H1 (cell line): ENCODE data around the gene BNC2. TPM values are rescaled to one million over a fixed set of nuclear protein-coding genes. Genes with fewer than 3 reads are reported as not detected.

Source experiments
- CTCF ChIA-PET: fragments of 300-600 bp; sonication (Branson Sonifier 250); formaldehyde crosslinking; loops from one replicate; lab custom pipeline; 2021; ENCODE audit not compliant: partially characterized antibody; lab: Charles Lee
- POLR2A ChIA-PET: fragments of 300-600 bp; sonication (Branson Sonifier 250); formaldehyde crosslinking; loops from one replicate; lab custom pipeline; 2021; ENCODE audit warnings: inconsistent platforms; ENCODE audit not compliant: partially characterized antibody; lab: Charles Lee
- DNase-seq, 2 experiments: peaks; one replicate each; pipeline versions ENCODE4 v3.0.0 to v3.0.0-alpha.2; 2010 to 2022; ENCODE audit warnings: low spot score in 2 of 2, low read depth in 1 of 2, mixed read lengths in 1 of 2
- FAIRE-seq: peaks from 2 replicates; lab custom pipeline; 2011; peaks lifted over from hg19 to GRCh38; lab: Jason Lieb, UNC
- H2AFZ ChIP-seq: 2 replicates; pipeline ENCODE4 v1.8.1; 2012; ENCODE audit warnings: low read length, inconsistent platforms
- H2AK5ac ChIP-seq: 2 replicates; pipeline ENCODE4 v1.6.1; 2013; ENCODE audit warnings: low read depth, low read length
- H2BK120ac ChIP-seq: replicated peaks from 2 replicates; pipeline ENCODE3; 2013; ENCODE audit warnings: low read depth, low read length, inconsistent platforms
- H2BK12ac ChIP-seq: 2 replicates; pipeline ENCODE4 v1.6.1; 2013; ENCODE audit warnings: low read depth, low read length
- H2BK15ac ChIP-seq: 2 replicates; pipeline ENCODE4 v1.6.1; 2013; ENCODE audit warnings: low read length
- H2BK20ac ChIP-seq: 2 replicates; pipeline ENCODE4 v1.6.1; 2013; ENCODE audit warnings: low read length
- H2BK5ac ChIP-seq: 2 replicates; pipeline ENCODE4 v1.6.1; 2013; ENCODE audit warnings: low read depth, low read length
- H3K14ac ChIP-seq: 2 replicates; pipeline ENCODE4 v1.6.1; 2013; ENCODE audit warnings: inconsistent platforms; ENCODE audit not compliant: insufficient read length
- H3K18ac ChIP-seq: 2 replicates; pipeline ENCODE4 v1.6.1; 2013; ENCODE audit warnings: low read length; ENCODE audit errors: extremely low read depth
- H3K23ac ChIP-seq: 2 replicates; pipeline ENCODE4 v1.6.1; 2013; ENCODE audit warnings: inconsistent platforms; ENCODE audit not compliant: insufficient read length
- H3K23me2 ChIP-seq: 2 replicates; pipeline ENCODE4 v1.6.1; 2013; ENCODE audit warnings: low read depth, low read length
- H3K27ac ChIP-seq: 2 replicates; pipeline ENCODE4 v1.6.1; 2011; ENCODE audit warnings: low read depth, low read length, inconsistent platforms
- H3K27me3 ChIP-seq, 4 experiments: replicated peaks in 1 of 4; 1 replicate in 1 of 4; 2 replicates in 3 of 4; pipeline versions ENCODE4 v1.6.1 to v1.8.1; 2011 to 2013; ENCODE audit warnings: low read length in 3 of 4, mild to moderate bottlenecking in 3 of 4, inconsistent platforms in 2 of 4, mixed read lengths in 2 of 4, moderate library complexity in 1 of 4; ENCODE audit not compliant: control insufficient read depth in 3 of 4, insufficient read depth in 3 of 4; ENCODE audit errors: extremely low read depth in 1 of 4
- H3K36me3 ChIP-seq, 4 experiments: 2 replicates each; pipeline versions ENCODE4 v1.6.1 to v1.8.1; 2011 to 2013; ENCODE audit warnings: mild to moderate bottlenecking in 4 of 4, low read length in 3 of 4, moderate library complexity in 2 of 4, control low read depth in 1 of 4, inconsistent platforms in 1 of 4; ENCODE audit not compliant: insufficient read depth in 4 of 4, control insufficient read depth in 2 of 4
- H3K4ac ChIP-seq: replicated peaks from 2 replicates; pipeline ENCODE3; 2013; ENCODE audit warnings: low read length, low read depth, mixed read lengths, inconsistent platforms; ENCODE audit not compliant: insufficient read length
- H3K4me1 ChIP-seq, 4 experiments: replicated peaks in 1 of 4; 1 replicate in 1 of 4; 2 replicates in 3 of 4; pipeline versions ENCODE4 v1.6.1 to v1.8.1; 2011 to 2013; ENCODE audit warnings: low read length in 3 of 4, inconsistent platforms in 2 of 4, mixed read lengths in 1 of 4; ENCODE audit not compliant: insufficient read depth in 4 of 4, control insufficient read depth in 3 of 4
- H3K4me2 ChIP-seq, 2 experiments: 2 replicates each; pipeline versions ENCODE4 v1.6.1 to v1.8.1; 2011 to 2013; ENCODE audit warnings: low read depth in 2 of 2, low read length in 2 of 2, control low read depth in 1 of 2, inconsistent platforms in 1 of 2, mild to moderate bottlenecking in 1 of 2; ENCODE audit not compliant: insufficient read depth in 1 of 2
- H3K4me3 ChIP-seq, 4 experiments: fragments of 200-600, 300-600 bp in 1 of 4; sonication (generic), shearing (Covaris generic), sonication (Bioruptor Twin) in 1 of 4; 2 replicates each; pipeline versions ENCODE4 v1.5.1 to v1.8.1; 2011 to 2016; ENCODE audit warnings: low read length in 4 of 4, low read depth in 3 of 4, control low read depth in 2 of 4, inconsistent platforms in 2 of 4, mild to moderate bottlenecking in 2 of 4, mixed read lengths in 1 of 4, moderate library complexity in 1 of 4; ENCODE audit not compliant: insufficient read depth in 2 of 4; ENCODE audit errors: extremely low read depth in 1 of 4
- H3K56ac ChIP-seq: replicated peaks from 2 replicates; pipeline ENCODE3; 2013; ENCODE audit warnings: low read depth, mild to moderate bottlenecking, mixed read lengths, low read length, inconsistent platforms; ENCODE audit not compliant: insufficient read length
- H3K79me1 ChIP-seq: 2 replicates; pipeline ENCODE4 v1.6.1; 2013; ENCODE audit warnings: low read depth, low read length, control low read depth
- H3K79me2 ChIP-seq, 2 experiments: 2 replicates each; pipeline versions ENCODE4 v1.6.1 to v1.8.1; 2012 to 2013; ENCODE audit warnings: low read length in 2 of 2, mild to moderate bottlenecking in 2 of 2, inconsistent platforms in 1 of 2; ENCODE audit not compliant: insufficient read depth in 2 of 2, control insufficient read depth in 1 of 2
- H3K9ac ChIP-seq, 4 experiments: replicated peaks in 1 of 4; 1 replicate in 1 of 4; 2 replicates in 3 of 4; pipeline versions ENCODE4 v1.6.1 to v1.8.1; 2011 to 2013; ENCODE audit warnings: low read depth in 3 of 4, low read length in 3 of 4, control low read depth in 2 of 4, mild to moderate bottlenecking in 2 of 4, moderate library complexity in 2 of 4, inconsistent platforms in 1 of 4; ENCODE audit errors: extremely low read depth in 1 of 4
- H3K9me3 ChIP-seq, 2 experiments: 2 replicates each; pipeline versions ENCODE4 v1.6.1 to v1.8.1; 2012 to 2013; ENCODE audit warnings: mild to moderate bottlenecking in 2 of 2, moderate library complexity in 2 of 2, control low read depth in 1 of 2, inconsistent platforms in 1 of 2, low read depth in 1 of 2, low read length in 1 of 2, mixed read lengths in 1 of 2; ENCODE audit not compliant: insufficient read depth in 2 of 2
- H4K20me1 ChIP-seq, 2 experiments: replicated peaks in 1 of 2; 2 replicates each; pipeline versions ENCODE3 to v1.8.1; 2011 to 2013; ENCODE audit warnings: inconsistent platforms in 2 of 2, low read length in 2 of 2, mild to moderate bottlenecking in 1 of 2; ENCODE audit not compliant: insufficient read depth in 2 of 2, control insufficient read depth in 1 of 2
- H4K5ac ChIP-seq: 2 replicates; pipeline ENCODE4 v1.6.1; 2013; ENCODE audit warnings: low read length, low read depth, mixed read lengths, inconsistent platforms; ENCODE audit not compliant: insufficient read length
- H4K8ac ChIP-seq: 2 replicates; pipeline ENCODE4 v1.8.0; 2013; ENCODE audit warnings: mild to moderate bottlenecking, moderate library complexity, low read length, inconsistent platforms; ENCODE audit not compliant: insufficient read depth; ENCODE audit errors: extremely low read depth
- H4K91ac ChIP-seq: replicated peaks from 2 replicates; pipeline ENCODE3; 2013; ENCODE audit warnings: low read length, mixed read lengths, inconsistent platforms; ENCODE audit not compliant: insufficient read length
- CREB1 ChIP-seq: IDR thresholded peaks from 2 replicates; pipeline ENCODE4 v1.6.1; 2012; ENCODE audit warnings: inconsistent platforms
- CTCF ChIP-seq, 3 experiments: IDR thresholded peaks; 1 replicate in 2 of 3; 2 replicates in 1 of 3; pipeline versions ENCODE4 v1.5.1 to v1.6.1; 2011; ENCODE audit warnings: low read length in 3 of 3, mild to moderate bottlenecking in 3 of 3, inconsistent platforms in 2 of 3, low read depth in 1 of 3, moderate library complexity in 1 of 3; ENCODE audit not compliant: insufficient read depth in 1 of 3; ENCODE audit errors: control extremely low read depth in 1 of 3
- E2F6 ChIP-seq: IDR thresholded peaks from 2 replicates; pipeline ENCODE4 v1.6.1; 2012; ENCODE audit warnings: inconsistent platforms
- EZH2 ChIP-seq: fragments of 200-600 bp; sonication (generic); IDR thresholded peaks from 2 replicates; pipeline ENCODE4 v1.7.1; 2012; ENCODE audit warnings: low read depth, mild to moderate bottlenecking, moderate library complexity, low read length, inconsistent platforms; ENCODE audit not compliant: severe bottlenecking
- NRF1 ChIP-seq: IDR thresholded peaks from 2 replicates; pipeline ENCODE4 v1.6.1; 2011; ENCODE audit warnings: mild to moderate bottlenecking, low read depth, low read length, improper control_type of control experiment
- RAD21 ChIP-seq, 2 experiments: IDR thresholded peaks in 1 of 2; conservative IDR thresholded peaks in 1 of 2; 2 replicates each; pipeline ENCODE4 v1.6.1; 2011; ENCODE audit warnings: low read depth in 2 of 2, low read length in 2 of 2, improper control_type of control experiment in 1 of 2, inconsistent platforms in 1 of 2, mild to moderate bottlenecking in 1 of 2, moderate library complexity in 1 of 2
- TCF12 ChIP-seq: IDR thresholded peaks from 2 replicates; pipeline ENCODE4 v1.6.1; 2011; ENCODE audit warnings: low read depth, mild to moderate bottlenecking, low read length
- TEAD4 ChIP-seq: IDR thresholded peaks from 2 replicates; pipeline ENCODE4 v1.6.1; 2012; ENCODE audit warnings: low read depth, low read length, inconsistent platforms, mixed read lengths
- polyA plus RNA-seq, 7 experiments: library from polyadenylated mRNA; depleted of rRNA in 3 of 7; stranded (reverse) in 5 of 7; unstranded in 2 of 7; fragments of >200 nt in 5 of 7; fragments of 200-250 nt in 2 of 7; gene quantifications; 1 replicate in 5 of 7; 2 replicates in 1 of 7; 4 replicates in 1 of 7; pipeline versions ENCODE4 v1.2.1 to v1.2.3, GENCODE V29; 2011 to 2013; ENCODE audit warnings: missing spikeins in 2 of 7, mixed read lengths in 2 of 7
- total RNA-seq: library from RNA; stranded (reverse); fragmentation: NEBNext Ultra II Directional; extraction: Animal tissue kit (Norgen Biotek cat#: 25700); gene quantifications from 2 replicates; pipeline ENCODE4 v1.2.1, GENCODE V29; 2021

Gene BNC2
- total and polyA plus RNA-seq, 2 of the 8 experiments (the other 6 are each of a cell fraction or from before 2014, with no cell fraction given) = 16.0 to 26.8 TPM

- Histone ChIP-seq H3K27ac (no peak overlapping the region), H3K27me3 (no peaks in the 10 kb centered on the region), H4K20me1 (no peaks in the 10 kb centered on the region), H2BK20ac (no peak overlapping the region)
- DNase-seq = no peak
- TF ChIP-seq EZH2 (no peak), E2F6 (no peak), TEAD4 (no peak), TCF12 (no peak), CTCF (IDR thresholded peaks at IDR 0.05; ENCODE audit: control extremely low read depth in 1 of 3, insufficient read depth in 1 of 3, low read depth in 1 of 3, low read length in 3 of 3) (no peak), RAD21 (IDR thresholded peaks at IDR 0.05 in 1 of 2, conservative IDR thresholded peaks at IDR 0.05 in 1 of 2; ENCODE audit: low read depth in 2 of 2, low read length in 2 of 2) (no peak), NRF1 (no peak), CREB1 (no peak)
- TF ChIP-seq, all 59 proteins: peak for 0
- Histone ChIP-seq H3K36me3 (no peaks in the 10 kb centered on the region), H3K4me3 (no peak overlapping the region), H3K56ac (no peak overlapping the region), H3K9ac (no peak overlapping the region), H2BK5ac (no peak overlapping the region), H3K18ac (no peak overlapping the region), H3K9me3 (no peaks in the 10 kb centered on the region; a peak in 1 of 4 replicates), H3K23ac (no peak overlapping the region), H3K79me2 (peaks cover 0 to 6% of the 10 kb centered on the region in 2 experiments; a peak in 1 of 4 replicates), H2BK12ac (no peak overlapping the region), H3K4me2 (no peak overlapping the region), H4K91ac (no peak overlapping the region), H3K79me1 (no peaks in the 10 kb centered on the region), H2BK15ac (no peak overlapping the region), H4K8ac (no peak overlapping the region), H3K14ac (no peak overlapping the region), H2BK120ac (no peak overlapping the region), H3K4ac (no peak overlapping the region), H2AFZ (no peak overlapping the region), H2AK5ac (no peak overlapping the region), H4K5ac (no peak overlapping the region), H3K4me1 (peaks cover 0 to 7% (median 3%) of the 10 kb centered on the region in 4 experiments; a peak in 3 of 7 replicates), H3K23me2 (no peaks in the 10 kb centered on the region; the same call in 1 of the 2 replicates)
- ChIA-PET POLR2A (no interaction called here), CTCF (interaction anchor here (0.7 to 1.2 kb wide), 3 partner anchors 11 to 581 kb away, joined by 3 to 6 read pairs (median 3); no protein-coding TSS in a partner anchor)
- FAIRE-seq = no peak
Measured at GRCh38 chr9:16455842-16456241, 414.6 kb downstream of the BNC2 start.
